Measurements from ENCODE around the gene FLT4.

Gene FLT4

DNA sequence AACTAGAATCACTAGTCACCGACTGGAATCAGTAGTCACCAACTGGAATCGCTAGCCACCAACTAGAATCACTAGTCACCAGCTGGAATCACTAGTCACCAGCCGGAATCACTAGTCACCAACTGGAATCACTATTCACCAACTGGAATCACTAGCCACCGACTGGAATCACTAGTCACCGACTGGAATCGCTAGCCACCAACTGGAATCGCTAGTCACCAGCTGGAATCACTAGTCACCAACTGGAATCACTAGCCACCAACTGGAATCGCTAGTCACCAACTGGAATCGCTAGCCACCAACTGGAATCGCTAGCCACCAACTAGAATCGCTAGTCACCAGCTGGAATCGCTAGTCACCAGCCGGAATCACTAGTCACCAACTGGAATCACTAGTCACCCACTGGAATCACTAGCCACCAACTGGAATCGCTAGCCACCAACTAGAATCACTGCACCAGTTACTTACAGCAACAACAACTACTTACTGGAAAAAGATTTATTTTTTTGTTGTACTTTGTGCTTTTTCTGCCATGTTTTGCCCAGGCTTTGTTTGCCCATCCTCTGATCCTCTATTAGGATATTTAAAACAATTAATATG, 25.7 kb upstream of the FLT4 start:
- TF ChIP-seq TAF1 (IDR thresholded peaks at IDR 0.05; ENCODE audit: low read depth) (no peak), EP300 (IDR thresholded peaks at IDR 0.05; ENCODE audit: borderline replicate concordance) (no peak), YY1 (IDR thresholded peaks at IDR 0.05; ENCODE audit: low read depth) (no peak), FOXM1 (IDR thresholded peaks at IDR 0.05; ENCODE audit: borderline replicate concordance, low read depth) (no peak), EGR1 (IDR thresholded peaks at IDR 0.05) (no peak), NFIC (IDR thresholded peaks at IDR 0.05) (no peak), ZBTB7A (IDR thresholded peaks at IDR 0.05; ENCODE audit: low read depth) (no peak), CREB1 (IDR thresholded peaks at IDR 0.05; ENCODE audit: low read depth) (no peak), RAD21 (IDR thresholded peaks at IDR 0.05; ENCODE audit: low read depth) (no peak), TEAD4 (IDR thresholded peaks at IDR 0.05) (no peak), TCF12 (IDR thresholded peaks at IDR 0.05; ENCODE audit: low read depth) (no peak), CEBPB (IDR thresholded peaks at IDR 0.05) (no peak)
- TF ChIP-seq, protein P1, sequence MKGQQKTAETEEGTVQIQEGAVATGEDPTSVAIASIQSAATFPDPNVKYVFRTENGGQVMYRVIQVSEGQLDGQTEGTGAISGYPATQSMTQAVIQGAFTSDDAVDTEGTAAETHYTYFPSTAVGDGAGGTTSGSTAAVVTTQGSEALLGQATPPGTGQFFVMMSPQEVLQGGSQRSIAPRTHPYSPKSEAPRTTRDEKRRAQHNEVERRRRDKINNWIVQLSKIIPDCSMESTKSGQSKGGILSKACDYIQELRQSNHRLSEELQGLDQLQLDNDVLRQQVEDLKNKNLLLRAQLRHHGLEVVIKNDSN (IDR thresholded peaks at IDR 0.05) = no peak
- TF ChIP-seq, protein P2, sequence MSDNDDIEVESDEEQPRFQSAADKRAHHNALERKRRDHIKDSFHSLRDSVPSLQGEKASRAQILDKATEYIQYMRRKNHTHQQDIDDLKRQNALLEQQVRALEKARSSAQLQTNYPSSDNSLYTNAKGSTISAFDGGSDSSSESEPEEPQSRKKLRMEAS (IDR thresholded peaks at IDR 0.05) = no peak
- TF ChIP-seq, protein P3, sequence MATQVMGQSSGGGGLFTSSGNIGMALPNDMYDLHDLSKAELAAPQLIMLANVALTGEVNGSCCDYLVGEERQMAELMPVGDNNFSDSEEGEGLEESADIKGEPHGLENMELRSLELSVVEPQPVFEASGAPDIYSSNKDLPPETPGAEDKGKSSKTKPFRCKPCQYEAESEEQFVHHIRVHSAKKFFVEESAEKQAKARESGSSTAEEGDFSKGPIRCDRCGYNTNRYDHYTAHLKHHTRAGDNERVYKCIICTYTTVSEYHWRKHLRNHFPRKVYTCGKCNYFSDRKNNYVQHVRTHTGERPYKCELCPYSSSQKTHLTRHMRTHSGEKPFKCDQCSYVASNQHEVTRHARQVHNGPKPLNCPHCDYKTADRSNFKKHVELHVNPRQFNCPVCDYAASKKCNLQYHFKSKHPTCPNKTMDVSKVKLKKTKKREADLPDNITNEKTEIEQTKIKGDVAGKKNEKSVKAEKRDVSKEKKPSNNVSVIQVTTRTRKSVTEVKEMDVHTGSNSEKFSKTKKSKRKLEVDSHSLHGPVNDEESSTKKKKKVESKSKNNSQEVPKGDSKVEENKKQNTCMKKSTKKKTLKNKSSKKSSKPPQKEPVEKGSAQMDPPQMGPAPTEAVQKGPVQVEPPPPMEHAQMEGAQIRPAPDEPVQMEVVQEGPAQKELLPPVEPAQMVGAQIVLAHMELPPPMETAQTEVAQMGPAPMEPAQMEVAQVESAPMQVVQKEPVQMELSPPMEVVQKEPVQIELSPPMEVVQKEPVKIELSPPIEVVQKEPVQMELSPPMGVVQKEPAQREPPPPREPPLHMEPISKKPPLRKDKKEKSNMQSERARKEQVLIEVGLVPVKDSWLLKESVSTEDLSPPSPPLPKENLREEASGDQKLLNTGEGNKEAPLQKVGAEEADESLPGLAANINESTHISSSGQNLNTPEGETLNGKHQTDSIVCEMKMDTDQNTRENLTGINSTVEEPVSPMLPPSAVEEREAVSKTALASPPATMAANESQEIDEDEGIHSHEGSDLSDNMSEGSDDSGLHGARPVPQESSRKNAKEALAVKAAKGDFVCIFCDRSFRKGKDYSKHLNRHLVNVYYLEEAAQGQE (IDR thresholded peaks at IDR 0.05; ENCODE audit: low read depth) = no peak

DNA sequence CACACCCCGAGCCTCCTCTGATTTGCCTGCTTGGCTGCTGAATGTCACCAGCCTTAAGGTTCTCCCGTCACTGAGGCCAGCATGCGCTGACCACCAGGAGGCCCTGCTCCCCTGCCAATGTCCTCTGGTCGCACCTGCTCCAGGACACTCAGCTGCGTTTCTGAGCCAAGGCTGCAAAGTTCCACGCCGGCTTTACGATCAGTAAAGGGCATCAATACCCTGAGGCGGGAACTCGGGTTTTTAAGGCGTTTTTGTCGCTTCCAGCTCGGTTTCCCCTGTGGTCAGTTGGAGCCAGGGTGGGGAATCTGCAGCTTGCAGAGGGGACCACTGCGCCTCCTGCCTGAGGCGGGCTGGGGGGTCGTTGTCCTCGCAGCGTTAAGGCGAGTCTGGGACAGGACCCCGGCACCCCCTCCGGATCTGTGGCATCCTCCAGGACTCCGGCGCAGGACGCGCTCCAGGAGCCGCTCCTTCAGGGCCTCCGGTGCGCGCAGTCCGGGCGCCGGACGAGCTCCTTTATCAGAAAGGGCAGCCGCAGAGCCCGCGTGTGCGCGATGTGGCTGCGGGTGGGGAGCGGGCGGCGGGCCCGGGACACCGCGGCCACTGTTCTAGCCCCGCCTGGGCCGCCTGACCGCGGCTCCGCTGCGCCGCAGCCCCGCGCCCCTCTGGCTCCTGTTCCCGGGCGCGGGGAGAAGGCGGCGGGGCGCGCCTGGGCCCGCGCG, 24.1 kb upstream of the FLT4 start:
- TF ChIP-seq CREB1 (IDR thresholded peaks at IDR 0.05; ENCODE audit: low read depth) (no peak), TCF12 (IDR thresholded peaks at IDR 0.05; ENCODE audit: low read depth) (no peak), TAF1 (IDR thresholded peaks at IDR 0.05; ENCODE audit: low read depth) (no peak), EGR1 (IDR thresholded peaks at IDR 0.05) (no peak), CEBPB (IDR thresholded peaks at IDR 0.05) (no peak), YY1 (IDR thresholded peaks at IDR 0.05; ENCODE audit: low read depth) (no peak), ZBTB7A (IDR thresholded peaks at IDR 0.05; ENCODE audit: low read depth) (no peak), NFIC (IDR thresholded peaks at IDR 0.05) (no peak), TEAD4 (IDR thresholded peaks at IDR 0.05) (no peak)
- TF ChIP-seq, protein P2 (IDR thresholded peaks at IDR 0.05) = no peak
- TF ChIP-seq, protein P3 (IDR thresholded peaks at IDR 0.05; ENCODE audit: low read depth) = no peak

DNA sequence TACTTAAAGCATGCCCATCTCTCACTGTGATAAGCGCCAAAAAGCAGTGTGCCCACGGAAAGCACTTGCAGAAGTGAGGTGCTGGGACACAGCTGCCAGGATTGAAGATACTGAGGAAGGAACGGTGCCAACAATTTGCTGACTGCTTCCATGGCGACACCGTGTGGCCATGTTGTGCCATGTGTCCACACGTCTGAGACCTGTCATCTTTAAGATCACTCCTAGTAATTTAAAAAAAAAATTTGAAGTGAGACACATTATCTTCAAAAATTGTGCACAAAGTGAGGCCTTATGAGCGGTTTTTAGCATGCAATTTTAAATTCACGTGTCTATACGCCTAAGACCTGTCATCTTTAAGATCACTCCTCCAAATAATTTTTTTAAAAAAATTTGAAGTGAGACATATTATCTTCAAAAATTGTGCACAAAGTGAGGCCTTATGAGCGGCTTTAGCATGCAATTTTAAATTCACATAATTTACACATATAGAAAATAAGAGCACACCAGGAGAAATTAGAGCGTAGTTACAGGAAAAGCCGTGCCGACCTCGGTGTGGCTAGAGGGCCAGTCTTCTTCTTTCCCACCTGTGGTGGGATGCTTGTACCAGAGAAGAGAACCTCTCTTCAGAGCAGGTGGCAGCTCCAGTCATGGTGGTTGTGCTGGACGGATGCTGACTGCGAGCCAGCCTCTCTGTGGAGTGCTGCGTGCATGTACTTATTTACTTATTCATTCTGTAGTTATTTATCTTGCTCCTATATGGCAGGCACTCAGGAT, 21.4 kb upstream of the FLT4 start:
- TF ChIP-seq NFIC (IDR thresholded peaks at IDR 0.05) = peak; percentile 68
- TF ChIP-seq RAD21 (IDR thresholded peaks at IDR 0.05; ENCODE audit: low read depth) = peak; percentile 75
- TF ChIP-seq EGR1 (IDR thresholded peaks at IDR 0.05) = no peak

DNA sequence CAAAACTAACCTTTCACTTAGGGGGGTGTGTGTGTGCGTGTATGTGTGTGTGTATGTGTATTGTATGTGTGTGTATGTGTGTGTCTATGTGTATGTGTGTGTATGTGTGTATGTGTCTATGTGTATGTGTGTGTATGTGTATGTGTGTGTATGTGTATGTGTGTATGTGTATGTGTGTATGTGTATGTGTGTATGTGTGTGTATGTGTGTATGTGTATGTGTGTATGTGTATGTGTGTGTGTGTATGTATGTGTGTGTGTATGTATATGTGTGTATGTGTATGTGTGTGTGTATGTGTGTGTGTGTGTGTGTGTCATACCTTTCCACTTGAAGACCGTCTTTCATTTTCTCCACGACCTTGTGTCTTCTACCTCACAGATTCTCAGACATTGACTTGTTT, 20.8 kb upstream of the FLT4 start:
- TF ChIP-seq TCF12 (IDR thresholded peaks at IDR 0.05; ENCODE audit: low read depth) = no peak
- no peak for TF ChIP-seq ZBTB7A (IDR thresholded peaks at IDR 0.05; ENCODE audit: low read depth)
- no peak for TF ChIP-seq CREB1 (IDR thresholded peaks at IDR 0.05; ENCODE audit: low read depth)
- TF ChIP-seq EP300 (IDR thresholded peaks at IDR 0.05; ENCODE audit: borderline replicate concordance) = no peak
- TF ChIP-seq, protein P1 (IDR thresholded peaks at IDR 0.05) = no peak
- TF ChIP-seq TAF1 (IDR thresholded peaks at IDR 0.05; ENCODE audit: low read depth) = no peak

DNA sequence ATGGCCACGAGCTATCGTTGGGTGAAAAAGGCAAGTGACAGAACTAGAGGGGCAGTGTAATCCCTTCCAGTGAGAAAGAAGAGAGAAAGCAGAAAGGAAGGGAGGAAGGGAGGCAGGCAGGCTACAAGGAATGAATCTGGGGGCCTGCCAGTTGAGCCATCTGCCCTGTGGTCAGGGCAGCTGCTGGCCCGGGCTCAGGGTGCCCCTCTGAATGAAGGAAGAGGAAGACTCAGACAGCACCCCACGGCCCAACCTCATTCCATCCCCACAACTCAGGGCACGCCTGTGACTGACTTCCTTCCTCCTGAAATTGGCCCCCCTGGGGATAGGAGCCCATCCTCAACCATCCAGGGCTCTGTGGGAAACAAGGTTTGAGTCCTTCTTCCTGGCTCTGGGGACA, 20.3 kb upstream of the FLT4 start:
- TF ChIP-seq CEBPB (IDR thresholded peaks at IDR 0.05) = no peak
- TF ChIP-seq NFIC (IDR thresholded peaks at IDR 0.05) = no peak
- TF ChIP-seq, protein P2 (IDR thresholded peaks at IDR 0.05) = no peak
- TF ChIP-seq, protein P3 (IDR thresholded peaks at IDR 0.05; ENCODE audit: low read depth) = no peak
- no peak for TF ChIP-seq EP300 (IDR thresholded peaks at IDR 0.05; ENCODE audit: borderline replicate concordance)

Measured in Ishikawa (cell line).